ENCODE results near the gene GLMN. TPM values are rescaled to one million over a fixed set of nuclear protein-coding genes. Genes with fewer than 3 reads are reported as not detected.
A peak's percentile ranks its signal among the peaks of the same experiment; 100 is the strongest.

GLMN gene, protein sequence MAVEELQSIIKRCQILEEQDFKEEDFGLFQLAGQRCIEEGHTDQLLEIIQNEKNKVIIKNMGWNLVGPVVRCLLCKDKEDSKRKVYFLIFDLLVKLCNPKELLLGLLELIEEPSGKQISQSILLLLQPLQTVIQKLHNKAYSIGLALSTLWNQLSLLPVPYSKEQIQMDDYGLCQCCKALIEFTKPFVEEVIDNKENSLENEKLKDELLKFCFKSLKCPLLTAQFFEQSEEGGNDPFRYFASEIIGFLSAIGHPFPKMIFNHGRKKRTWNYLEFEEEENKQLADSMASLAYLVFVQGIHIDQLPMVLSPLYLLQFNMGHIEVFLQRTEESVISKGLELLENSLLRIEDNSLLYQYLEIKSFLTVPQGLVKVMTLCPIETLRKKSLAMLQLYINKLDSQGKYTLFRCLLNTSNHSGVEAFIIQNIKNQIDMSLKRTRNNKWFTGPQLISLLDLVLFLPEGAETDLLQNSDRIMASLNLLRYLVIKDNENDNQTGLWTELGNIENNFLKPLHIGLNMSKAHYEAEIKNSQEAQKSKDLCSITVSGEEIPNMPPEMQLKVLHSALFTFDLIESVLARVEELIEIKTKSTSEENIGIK
- polyA plus RNA-seq (ENCODE audit: insufficient read depth in 1 of 5, insufficient read length in 5 of 5, low replicate concordance in 1 of 5) = 10 to 100 TPM; 27.0 to 36.9 (median 29.7) TPM
- long read RNA-seq, donor 1, transcript GLMN-203 (3 exons, 769 nt) = major isoform, 5 of 18 reads
- long read RNA-seq, donor 1, partial matches to known transcripts = 11 of 18 reads
- long read RNA-seq, donor 1, other reads (novel, unspliced or antisense) = 0 of 18 reads
- long read RNA-seq, donor 2, partial matches to known transcripts = 0 of 3 reads
- long read RNA-seq, donor 2, other reads (novel, unspliced or antisense) = 0 of 3 reads
- long read RNA-seq, donor 3, partial matches to known transcripts = 0 of 2 reads
- long read RNA-seq, donor 3, other reads (novel, unspliced or antisense) = 0 of 2 reads
- long read RNA-seq, donor 4, partial matches to known transcripts = 0 of 1 reads
- long read RNA-seq, donor 4, other reads (novel, unspliced or antisense) = 0 of 1 reads
- long read RNA-seq, donor 5, partial matches to known transcripts = 0 of 4 reads
- long read RNA-seq, donor 5, other reads (novel, unspliced or antisense) = 0 of 4 reads
- long read RNA-seq, donor 6, partial matches to known transcripts = 0 of 3 reads
- long read RNA-seq, donor 6, other reads (novel, unspliced or antisense) = 0 of 3 reads
- long read RNA-seq, donor 7, partial matches to known transcripts = 5 of 6 reads
- long read RNA-seq, donor 7, other reads (novel, unspliced or antisense) = 0 of 6 reads
- long read RNA-seq, donor 8, partial matches to known transcripts = 7 of 8 reads
- long read RNA-seq, donor 8, other reads (novel, unspliced or antisense) = 0 of 8 reads

DNA sequence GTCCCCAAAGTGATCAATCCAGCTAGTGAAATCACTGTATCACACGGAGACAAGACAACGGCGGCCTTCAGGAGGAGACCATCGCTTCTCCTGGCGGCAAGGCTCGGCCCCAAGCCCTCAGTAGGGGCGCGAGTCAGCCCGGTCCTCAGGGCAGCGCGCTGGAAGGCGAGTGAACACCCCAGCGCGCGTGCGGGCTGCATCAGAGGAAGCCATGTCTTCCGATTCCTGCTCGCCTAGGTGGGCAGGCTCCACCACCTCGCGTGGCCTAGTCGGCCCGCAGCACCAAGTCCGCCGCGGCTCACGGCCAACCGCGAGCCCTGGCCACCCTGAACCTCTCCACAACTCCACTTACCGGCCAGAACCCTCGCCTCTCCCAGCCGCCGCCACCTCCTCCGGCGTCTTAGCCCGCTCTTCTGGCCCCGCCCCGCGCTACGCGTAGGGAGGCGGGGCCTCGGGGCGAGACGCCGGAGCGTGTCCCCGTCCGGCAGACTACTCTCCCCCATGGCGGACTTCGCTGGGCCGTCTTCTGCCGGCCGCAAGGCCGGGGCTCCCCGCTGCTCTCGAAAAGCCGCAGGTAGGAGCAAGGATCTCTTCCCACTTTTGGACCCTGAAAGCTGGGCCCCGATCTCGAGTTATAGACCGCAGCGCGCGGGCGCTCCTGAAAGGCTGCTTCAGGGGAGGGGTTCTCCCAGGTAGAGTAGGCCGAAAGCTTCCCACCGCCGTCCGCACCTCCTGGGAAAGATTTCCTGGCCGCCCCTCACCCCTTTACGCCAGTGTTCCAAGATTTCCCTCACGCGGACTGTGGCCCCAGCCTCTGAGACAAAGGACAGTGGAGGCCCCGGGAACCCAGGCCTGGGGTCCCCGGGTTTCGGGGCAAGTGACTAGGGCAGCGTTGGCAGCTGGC, at the start of gene GLMN, which contains the start of gene RPAP2:
Gene GLMN (minus strand): TSS at position 415 of the 904 bp plus-strand sequence. CDS start 988 bp downstream, outside the sequence.
Gene RPAP2 (plus strand): TSS at position 487 of the 904 bp plus-strand sequence. CDS start 15 bp downstream, at position 502.
- peak; percentile 90 to 91 for DNase-seq

DNA sequence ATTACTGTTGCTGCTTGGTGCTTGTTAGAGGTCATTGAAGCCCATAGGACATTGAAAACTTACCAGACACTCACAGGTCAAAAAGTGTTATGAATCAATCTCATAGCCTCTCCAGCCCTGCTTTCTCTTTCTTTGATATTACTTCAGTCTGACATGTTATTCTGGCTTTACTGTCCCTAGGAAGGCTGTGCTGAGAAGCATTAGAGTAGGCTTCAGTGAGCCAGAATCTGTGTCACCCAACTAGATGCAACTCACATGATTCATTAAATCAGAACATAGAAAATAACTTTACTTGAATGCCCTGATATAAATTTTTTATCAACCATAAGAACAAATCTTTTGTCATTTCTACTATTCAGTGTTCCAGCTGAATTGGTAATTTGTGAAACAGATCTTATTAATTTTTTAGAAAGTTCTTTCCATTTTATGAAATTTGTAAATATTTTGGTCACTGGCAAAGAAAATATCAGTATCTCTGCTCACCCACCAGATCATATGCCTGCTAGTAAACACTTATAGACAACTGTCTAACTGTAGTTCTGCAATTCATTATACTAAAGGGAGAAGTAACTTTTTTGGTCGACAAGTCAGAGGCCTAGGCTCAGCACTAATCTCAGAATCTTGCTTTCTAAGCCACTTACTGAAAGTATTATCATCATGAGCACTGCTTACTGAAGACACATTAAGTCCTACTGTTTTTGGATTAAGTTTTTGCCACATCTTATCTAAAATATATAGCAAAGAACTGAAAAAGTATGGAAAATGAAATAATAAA, 48.3 kb upstream of the GLMN start:
- DNase-seq = no peak

DNA sequence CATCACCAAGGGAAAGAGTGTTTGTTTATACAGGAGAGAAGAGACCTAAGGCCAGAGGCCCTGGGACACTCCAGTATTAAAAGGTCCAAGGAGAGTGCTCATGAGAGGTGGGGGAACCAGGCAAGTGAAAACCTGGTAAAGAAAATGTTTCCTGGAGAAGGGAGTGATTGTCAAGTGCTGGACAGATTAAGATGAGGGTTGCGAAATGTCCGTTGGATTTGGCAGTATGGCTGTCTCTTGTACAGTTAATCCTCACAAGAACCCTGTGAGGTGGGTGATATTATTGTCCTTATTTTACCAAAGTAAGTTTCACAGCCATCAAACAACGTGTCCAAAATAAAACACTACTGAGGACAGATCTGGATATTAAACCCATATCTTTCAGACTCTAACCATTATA, 44.3 kb upstream of the GLMN start:
- no peak for DNase-seq

DNA sequence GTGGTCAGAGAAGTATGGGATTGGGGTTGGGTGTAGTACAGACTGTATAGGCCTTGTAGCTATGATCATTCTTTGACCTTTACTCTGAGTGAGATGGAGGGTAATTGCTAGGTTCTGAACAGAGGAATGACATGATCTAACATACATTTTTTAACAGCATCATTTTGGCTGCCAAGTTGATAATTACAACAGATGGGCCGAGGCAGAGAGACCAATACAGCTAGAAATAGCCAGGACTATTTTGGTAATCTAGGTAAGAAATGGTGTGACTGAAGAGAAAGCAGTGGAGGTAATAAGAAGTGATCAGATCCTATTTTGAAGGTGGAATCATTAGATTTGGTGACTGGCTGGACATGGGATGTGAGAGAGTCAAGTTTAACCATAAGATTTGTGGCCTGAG, 43.6 kb upstream of the GLMN start:
- no peak for DNase-seq

DNA sequence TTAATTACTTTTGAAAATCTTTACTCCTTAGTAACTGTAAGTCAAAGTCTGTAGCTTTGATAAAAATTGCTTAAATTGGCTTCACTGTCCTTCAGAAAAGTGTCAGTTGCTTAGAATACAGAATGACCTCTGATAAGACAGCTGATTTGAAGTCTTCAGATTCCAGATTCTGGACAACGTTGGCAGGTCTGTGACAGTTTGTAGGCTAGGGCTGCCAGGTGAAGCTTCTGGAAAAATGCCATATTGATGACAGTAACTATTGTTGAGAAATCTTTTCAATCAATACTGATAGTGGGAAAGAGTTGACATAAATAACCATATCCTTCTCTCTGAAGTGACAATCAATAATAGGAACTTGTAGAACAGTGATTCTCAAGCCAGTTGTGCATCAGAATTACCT, 41.4 kb upstream of the GLMN start:
- DNase-seq = no peak

DNA sequence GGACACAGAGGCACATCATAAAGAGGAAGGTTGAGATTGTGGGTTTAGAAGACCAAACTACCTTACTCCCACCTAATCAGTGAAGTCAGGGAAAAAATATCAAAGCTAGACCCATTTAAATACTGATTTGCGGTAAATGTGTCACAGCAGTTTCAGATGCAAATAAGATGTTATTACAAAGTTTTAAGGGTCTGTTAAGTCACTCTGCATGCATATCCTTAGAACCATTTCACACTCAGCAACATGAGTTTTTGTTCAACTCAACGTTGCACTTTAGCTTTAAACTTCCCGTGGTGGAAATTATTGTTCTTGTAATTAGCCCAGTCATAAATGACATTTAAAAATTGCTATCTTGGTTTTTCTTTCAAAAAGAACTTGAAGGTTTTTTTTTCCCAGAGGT, 34.9 kb upstream of the GLMN start:
- no peak for DNase-seq

DNA sequence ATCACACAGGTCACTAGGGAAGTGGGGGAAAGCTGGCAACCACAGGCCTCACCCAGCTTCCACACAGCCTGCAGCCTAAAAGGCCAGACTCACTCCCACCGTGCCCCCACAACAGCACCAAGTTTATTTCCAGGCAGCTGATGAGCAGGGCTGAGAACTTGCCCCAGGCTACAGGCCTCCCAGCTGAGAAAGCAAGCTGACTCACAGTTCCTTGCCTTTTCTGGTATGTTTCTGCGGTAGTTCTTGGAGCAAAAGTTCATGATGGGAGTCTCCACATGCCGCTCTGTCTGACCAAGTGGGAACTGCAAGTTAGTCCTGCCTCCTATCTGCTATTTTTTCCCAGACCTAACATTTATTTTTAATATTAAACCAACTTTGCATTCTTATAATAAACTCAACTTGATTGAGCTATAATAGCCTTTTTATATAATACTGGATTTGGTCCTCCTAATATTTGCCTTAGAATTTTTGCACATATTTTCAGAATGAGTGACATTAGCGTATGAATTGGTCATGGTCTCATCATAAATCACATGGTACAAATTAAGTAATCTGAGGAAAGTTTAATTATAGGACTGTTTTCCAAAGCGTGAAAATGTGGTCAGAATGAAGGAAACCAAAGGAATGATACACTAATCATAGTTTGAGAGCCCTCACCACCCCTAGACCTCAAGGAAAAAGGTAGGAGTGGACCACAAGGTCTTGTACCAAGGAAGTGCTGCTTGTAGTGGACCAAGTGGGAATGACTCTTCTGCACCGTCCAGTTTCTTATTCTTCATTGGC, 30.8 kb upstream of the GLMN start:
- DNase-seq = no peak

DNA sequence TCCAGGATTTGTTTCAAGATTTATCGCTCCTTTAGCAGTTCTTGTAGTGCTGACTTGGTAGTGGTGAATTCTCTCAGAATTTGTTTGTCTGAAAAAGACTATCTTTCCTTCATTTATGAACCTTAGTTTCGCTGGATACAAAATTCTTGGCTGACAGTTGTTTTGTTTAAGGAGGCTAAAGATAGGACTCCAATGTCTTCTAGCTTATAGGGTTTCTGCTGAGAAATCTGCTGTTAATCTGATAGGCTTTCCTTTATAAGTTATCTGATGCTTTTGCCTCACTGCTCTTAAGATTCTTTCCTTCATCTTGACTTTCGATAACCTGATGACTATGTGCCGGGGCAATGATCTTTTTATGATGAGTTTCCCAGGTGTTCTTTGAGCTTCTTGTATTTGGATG, 29.0 kb upstream of the GLMN start:
- no peak for DNase-seq

DNA sequence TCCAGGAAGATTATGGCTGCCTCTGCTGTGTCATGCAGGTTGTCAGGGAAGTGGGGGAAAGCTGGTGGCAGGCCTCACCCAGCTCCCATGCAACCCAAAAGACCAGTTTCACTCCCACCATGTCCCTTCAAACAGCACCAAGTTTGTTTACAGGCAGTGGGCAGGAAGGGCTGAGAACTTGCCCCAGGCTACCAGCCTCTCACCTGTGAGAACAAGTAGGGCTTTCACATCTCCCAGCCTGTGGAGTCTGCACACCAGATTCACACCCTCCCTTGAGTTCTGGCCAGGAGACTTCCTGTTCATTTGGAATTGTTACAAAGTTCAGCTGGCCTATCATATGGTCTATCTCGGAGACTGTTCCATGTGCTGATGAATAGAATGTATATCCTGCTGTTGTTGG, 27.9 kb upstream of the GLMN start:
- no peak for DNase-seq

DNA sequence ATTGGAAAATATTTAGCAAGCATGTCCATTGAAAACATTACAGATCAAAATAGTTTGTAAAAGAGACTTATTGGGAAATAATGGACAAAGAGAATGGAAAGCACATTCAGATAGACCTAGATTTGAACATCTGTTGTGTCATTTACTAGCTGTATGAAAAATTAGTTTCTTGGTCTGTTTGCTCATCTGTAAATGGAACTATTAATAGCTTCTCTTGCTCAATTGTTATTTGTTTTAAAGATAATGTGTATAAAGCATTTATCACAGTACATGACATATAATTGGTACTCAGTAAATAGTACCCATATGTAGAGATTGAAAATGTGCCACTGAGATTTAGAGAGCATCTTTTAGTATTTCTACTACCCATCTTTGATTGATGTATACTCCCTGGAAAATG, 26.0 kb upstream of the GLMN start:
- no peak for DNase-seq

DNA sequence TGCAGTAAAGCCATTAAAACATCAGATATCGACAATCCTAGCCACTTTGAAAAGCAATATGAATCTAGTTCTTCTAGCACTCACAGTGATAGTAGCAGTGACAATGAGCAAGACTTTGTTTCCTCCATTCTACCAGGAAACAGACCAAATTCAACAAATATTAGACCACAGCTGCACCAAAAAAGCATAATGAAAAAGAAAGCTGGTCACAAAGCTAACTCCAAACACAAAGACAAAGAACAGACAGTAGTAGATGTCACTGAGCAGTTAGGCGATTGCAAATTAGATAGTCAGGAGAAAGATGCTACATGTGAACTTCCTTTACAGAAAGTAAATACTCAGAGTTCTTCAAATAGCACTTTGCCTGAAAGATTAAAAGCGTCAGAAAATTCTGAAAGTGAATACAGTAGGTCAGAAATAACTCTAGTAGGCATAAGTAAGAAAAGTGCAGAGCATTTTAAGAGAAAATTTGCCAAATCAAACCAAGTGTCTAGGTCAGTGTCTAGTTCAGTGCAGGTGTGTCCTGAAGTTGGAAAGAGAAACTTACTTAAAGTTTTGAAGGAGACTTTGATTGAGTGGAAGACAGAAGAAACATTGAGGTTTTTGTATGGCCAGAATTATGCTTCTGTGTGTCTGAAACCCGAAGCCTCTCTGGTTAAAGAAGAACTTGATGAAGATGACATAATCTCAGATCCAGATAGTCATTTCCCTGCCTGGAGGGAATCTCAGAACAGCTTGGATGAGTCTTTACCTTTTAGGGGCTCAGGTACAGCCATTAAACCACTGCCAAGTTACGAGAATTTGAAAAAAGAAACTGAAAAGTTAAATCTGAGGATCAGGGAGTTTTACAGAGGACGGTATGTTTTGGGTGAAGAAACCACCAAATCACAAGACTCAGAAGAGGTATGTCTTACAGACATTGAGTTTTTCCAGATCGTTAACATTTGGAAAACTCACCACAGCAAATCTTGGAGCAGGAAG, 25.0 kb upstream of the GLMN start:
- DNase-seq = no peak

DNA sequence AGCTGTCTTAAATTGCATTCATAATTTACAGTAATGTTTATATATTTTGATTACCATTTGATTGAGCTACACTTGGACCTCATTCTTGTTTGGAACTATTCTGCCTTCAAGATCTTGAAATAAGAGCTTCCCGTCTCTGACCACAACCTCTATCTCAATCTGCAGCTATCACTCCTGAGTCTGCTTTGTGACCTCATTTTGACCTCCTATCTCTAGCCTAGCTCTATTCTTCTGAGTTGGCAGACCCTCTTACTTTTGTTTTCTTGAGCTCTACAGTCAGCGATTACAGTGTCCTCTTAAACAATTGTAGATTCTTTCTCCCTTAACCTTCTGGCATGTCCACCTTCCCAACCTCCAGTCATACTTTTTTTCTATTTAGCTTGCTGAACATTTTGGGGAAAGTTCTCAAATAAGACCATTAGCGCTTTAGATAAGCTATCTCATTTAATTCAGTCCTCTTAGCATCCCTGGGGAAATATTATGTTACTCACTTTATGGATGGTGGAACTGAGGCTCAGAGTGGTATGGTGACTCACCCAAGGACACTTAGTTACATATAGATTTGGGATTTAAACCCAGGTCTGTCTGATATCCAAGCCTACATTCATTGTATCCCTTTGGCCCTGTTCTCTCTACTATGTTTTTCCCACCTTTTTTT, 19.2 kb upstream of the GLMN start:
- DNase-seq = no peak

DNA sequence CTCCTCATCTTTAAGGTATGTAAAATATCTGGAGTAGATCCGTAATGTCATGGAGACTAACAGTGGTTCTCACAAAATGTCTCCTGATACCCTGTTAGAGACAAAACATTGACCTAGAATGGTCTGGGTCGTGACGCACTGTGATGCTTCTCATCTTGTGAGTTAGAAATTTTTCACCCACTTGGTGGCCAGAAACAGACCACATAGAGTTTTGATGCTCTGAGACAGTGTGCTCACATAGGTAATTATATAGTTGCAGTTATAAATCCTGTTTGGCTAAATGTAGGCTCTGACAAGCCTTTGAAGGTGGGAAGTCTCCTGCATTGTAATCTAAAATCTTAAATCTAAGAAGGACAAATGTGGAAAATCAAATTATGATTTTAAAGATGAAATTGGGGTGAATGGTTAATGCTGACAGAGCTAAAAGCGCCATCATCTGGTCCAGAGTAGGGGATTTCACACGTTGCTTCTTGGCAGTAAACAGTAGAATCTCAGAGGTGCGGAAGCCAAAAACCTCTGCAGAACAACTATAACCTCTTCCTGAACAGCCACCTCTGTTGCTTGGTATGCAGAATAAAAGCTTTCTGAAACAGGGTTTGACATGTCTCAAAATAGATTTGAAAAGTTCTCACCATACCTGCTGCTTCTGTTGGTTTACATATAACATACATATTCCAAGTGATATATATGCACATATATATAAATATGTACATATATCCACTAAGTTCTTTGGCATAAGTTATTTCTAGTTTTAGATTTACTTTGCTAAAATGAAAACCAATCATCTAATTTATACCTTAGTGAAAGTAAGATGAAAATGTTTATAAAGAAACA, 17.2 kb upstream of the GLMN start:
- no peak for DNase-seq

DNA sequence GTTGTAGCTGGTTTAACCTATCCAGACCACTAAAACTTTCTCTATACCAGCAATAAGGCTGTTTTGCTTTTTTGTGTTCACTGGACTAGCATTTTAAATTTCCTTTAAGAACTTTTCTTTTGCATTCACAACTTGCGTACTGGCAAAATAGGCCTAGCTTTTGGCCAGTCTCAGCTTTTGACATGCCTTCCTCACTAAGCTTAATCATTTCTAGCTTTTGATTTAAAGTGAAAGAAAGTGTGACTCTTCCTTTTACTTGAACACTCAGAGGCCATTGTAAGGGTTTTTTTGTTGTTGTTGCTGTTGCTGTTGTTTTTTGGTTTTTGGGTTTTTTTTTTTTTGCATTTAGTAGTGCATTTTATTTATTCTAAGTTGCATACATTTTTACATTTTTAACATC, 15.2 kb upstream of the GLMN start:
- DNase-seq = no peak

DNA sequence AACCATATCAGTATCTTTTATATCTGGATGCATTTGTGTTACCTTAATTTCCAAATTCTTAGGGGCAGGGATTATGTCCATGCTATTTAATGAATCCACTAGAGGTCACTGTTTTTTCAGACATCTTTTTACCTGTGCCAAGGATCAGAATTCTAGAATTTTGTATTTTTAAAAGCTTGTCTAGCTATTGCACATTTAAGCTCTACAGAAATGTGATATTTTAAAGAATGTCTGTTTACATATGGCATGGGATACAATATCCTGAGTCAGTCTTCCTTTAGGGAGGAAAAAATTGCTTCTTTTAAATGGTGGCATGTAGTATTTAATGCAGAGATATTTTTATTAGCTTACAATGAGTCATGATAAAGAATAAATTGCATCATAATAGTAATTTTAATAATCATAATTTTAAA, 11.4 kb upstream of the GLMN start:
- DNase-seq = no peak

DNA sequence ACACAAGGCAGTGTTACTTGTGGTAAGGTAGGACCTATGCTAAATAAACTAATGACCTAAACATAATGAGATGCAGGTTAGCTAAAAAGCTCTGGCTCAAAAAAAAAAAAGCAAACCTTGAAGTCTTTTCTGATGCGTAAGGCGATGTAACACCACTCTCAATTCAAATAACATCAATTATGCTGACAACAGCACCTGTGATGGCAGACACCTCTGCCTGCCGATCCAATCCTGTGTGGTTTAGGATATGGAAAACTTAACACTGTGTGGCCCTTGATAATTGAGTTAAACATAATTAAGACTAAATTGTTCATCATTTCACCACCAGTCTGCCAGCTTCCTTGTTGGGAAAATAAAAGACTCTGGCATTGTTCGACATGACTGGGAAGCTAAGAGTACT, 9.2 kb upstream of the GLMN start:
- no peak for DNase-seq

Data from right lung (tissue), 10 donors.